Endometrial microvascular endothelial cells (primary cell): ENCODE data around the gene CDX2. TPM values are rescaled to one million over a fixed set of nuclear protein-coding genes. Genes with fewer than 3 reads are reported as not detected.

ENCODE experiments used
- in situ Hi-C: cut with HindIII; loops from 2 replicates; pipeline ENCODE4 v1.10.0; 2017; ENCODE audit warnings: low sequenced_read_pairs, low pct_unique_long_range_greater_than_20kb; ENCODE audit errors: inconsistent ontology term
- total RNA-seq: library from RNA; depleted of rRNA; stranded (reverse); fragments of >200 nt; gene quantifications from one replicate; pipeline ENCODE4 v1.2.3, GENCODE V29; 2015; ENCODE audit errors: inconsistent ontology term

Gene CDX2
- total RNA-seq, 1 donor from 2014 or later = not detected

- in situ Hi-C loops = no loop called here
These were observed 47.6 kb downstream of the CDX2 start for GRCh38 chr13:27921421-27921960.

GRCh38 chr13:27920677-27921420 is 48.3 kb downstream of the CDX2 start:
- in situ Hi-C loops = no loop called here

DNA sequence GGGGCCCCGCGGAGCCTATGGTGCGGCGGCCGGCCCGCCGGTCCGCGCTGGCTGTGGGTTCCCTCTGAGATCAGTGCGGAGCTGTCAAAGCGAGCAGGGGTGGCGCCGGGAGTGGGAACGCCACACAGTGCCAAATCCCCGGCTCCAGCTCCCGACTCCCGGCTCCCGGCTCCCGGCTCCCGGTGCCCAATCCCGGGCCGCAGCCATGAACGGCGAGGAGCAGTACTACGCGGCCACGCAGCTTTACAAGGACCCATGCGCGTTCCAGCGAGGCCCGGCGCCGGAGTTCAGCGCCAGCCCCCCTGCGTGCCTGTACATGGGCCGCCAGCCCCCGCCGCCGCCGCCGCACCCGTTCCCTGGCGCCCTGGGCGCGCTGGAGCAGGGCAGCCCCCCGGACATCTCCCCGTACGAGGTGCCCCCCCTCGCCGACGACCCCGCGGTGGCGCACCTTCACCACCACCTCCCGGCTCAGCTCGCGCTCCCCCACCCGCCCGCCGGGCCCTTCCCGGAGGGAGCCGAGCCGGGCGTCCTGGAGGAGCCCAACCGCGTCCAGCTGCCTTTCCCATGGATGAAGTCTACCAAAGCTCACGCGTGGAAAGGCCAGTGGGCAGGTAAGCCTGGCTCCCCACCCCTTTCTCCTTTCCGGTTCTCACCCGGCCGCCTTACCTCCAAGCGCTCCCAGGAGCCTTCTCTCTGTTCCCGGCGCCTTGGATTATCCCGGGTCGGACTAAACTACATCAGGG is 49.0 kb downstream of the CDX2 start, which contains the start of gene PDX1:
Gene PDX1, plus strand, starts transcription at position 67 of the 743 bp plus-strand sequence. Its CDS starts 139 bp downstream, at position 206.
- in situ Hi-C loops = no loop called here

DNA sequence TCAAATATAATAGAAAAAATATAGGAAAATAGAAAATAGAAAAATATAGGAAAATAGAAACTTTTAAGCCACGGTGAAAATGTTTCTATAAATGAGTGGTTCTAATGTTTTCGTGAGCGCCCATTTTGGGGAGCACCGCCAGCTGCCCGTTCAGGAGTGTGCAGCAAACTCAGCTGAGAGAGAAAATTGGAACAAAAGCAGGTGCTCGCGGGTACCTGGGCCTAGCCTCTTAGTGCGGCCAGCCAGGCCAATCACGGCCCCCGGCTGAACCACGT is 49.5 kb downstream of the CDX2 start:
- in situ Hi-C loops = no loop called here

DNA sequence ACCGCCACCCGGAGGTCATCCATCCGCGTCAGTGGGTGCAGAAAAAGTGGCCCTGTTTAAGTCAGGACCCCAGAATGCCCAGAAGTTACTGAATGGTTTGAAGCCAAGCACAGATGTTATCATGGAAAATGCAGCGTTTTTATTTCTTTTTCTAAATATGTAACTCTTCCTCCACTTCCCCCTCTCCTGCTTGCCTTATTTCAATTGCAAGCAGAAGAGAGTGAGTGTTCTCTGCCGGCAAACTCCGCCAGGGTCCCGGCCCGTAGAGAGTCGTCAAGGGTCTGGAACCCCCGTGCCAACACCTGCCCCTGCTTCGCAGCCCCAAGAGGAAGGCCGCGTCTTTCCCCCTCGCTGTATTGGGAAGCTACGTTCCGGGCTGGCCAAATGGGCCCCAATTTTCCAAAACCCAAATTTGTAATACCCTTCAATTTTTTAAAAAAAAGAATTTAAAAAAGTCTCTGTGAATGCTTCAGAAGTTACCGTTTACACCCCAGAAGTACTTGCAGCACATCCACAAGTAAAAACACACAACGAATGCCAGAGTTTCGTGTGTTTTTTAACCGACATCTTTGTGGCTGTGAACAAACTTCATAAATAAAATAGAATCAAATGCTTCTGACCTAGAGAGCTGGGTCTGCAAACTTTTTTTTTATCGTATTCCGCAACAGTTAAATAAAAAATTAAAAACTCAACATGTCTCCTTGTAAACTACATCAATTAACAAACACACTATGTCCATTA is 50.0 kb downstream of the CDX2 start:
- in situ Hi-C loops = no loop called here

DNA sequence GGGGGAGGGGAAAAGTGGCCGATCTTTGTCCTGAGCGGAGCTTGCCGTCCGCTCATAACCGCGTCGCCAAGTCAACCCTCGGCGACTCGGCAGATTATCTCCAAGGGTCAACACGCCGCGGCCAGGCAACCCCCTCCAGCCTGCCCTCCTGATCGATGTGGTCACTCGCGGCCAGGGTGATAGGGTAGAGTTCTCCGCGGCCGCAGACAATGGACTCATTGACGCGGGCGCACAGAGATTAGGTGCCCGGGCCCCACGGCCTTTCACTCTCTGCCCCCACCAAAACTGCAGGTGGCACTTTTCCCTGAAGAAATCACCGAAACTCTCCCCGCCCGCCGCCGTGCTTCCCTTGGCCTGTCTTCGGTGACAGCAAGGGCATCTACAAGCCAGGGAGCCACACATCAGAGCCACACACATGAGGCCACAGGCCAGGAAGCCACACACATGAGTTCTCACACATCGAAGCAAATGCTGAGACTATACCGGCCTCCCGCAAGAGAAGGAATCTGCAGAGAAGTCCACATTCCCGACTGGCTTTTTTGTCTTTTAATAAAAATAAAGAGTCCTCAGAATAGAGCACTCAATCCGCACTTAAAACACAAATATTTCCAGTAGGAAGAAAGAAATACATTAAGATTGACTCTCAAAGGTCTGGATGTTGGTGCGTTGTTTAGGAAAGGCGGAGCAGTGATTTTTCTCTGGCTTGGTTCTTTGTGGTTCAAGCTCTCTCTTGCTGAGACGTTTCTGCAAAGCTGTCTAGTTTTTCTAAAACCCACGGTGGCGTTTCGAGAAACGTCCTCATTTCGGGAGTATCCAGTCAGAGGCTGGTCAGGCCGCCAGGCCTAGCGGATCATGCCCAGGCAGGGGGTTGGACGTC is 50.8 kb downstream of the CDX2 start:
- in situ Hi-C loops = no loop called here

- in situ Hi-C loops = no loop called here
These were observed 51.8 kb downstream of the CDX2 start for GRCh38 chr13:27917121-27917947.

GRCh38 chr13:27915301-27916207 is 53.6 kb downstream of the CDX2 start:
- in situ Hi-C loops = no loop called here

DNA sequence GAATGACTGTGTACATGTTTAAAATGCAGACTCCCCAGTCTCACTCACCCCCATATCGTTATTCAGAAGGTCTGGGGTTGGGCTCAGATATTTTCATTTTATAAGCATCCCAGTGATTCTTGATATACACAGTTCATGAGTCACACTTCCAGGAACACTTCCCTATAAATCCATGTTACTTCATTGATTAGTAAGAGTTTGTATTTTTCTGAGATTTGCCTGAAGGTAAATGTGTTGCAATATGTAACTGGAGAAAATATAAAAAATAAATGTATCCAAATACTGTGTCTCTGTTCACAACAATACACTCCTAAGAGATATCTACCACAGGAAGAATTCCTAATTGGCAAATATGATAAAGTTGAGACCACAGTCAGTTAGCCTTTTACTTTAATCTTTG is 56.0 kb downstream of the CDX2 start:
- in situ Hi-C loops = no loop called here

- in situ Hi-C loops = no loop called here
These were observed 57.6 kb downstream of the CDX2 start for GRCh38 chr13:27911521-27911920.

Other genes with a start within 250 kb of the CDX2 start
- gene GSX1, start 176.8 kb downstream of the CDX2 start, total RNA-seq = not detected
- gene PDX1, start 49.3 kb downstream of the CDX2 start, total RNA-seq = not detected
- gene URAD, start 19.4 kb upstream of the CDX2 start, total RNA-seq = not detected
- gene FLT3, start 131.3 kb upstream of the CDX2 start, total RNA-seq = not detected
- gene PAN3, start 169.2 kb upstream of the CDX2 start, total RNA-seq = 18.1 TPM